Heart right ventricle (tissue), 16 donors: ENCODE results near the gene ACTRT2. TPM values are rescaled to one million over a fixed set of nuclear protein-coding genes. Genes with fewer than 3 reads are reported as not detected.

ENCODE experiments used
- ATAC-seq, 8 donors: fragments of 200-7000 bp; cut with Tn5 transposase; one replicate each; pipeline ENCODE4 v1.9.1; 2020; ENCODE audit warnings: mild to moderate bottlenecking in 8 of 8, moderate library complexity in 8 of 8, moderate number of reproducible peaks in 1 of 8
- DNase-seq, 2 donors: peaks; one replicate each; pipeline ENCODE4 v3.0.0-alpha.2; 2020
- H3K27ac ChIP-seq, 10 donors: fragments of 200-600 bp; sonication (generic) in 2 of 10; one replicate each; pipeline versions ENCODE4 v1.5.0 to v1.8.0; 2020 to 2022; ENCODE audit warnings: mild to moderate bottlenecking in 3 of 10
- H3K27me3 ChIP-seq, 7 donors: fragments of 200-600 bp; one replicate each; pipeline ENCODE4 v1.8.0; 2021 to 2022; ENCODE audit warnings: mild to moderate bottlenecking in 2 of 7
- H3K36me3 ChIP-seq, 9 donors: fragments of 200-600 bp; sonication (generic) in 1 of 9; one replicate each; pipeline versions ENCODE4 v1.5.0 to v1.8.0; 2020 to 2022; ENCODE audit warnings: mild to moderate bottlenecking in 2 of 9
- H3K4me1 ChIP-seq, 9 donors: fragments of 200-600 bp; sonication (generic) in 1 of 9; one replicate each; pipeline versions ENCODE4 v1.5.0 to v1.8.0; 2020 to 2022; ENCODE audit warnings: mild to moderate bottlenecking in 4 of 9
- H3K4me3 ChIP-seq, 10 donors: fragments of 200-600 bp; sonication (generic) in 2 of 10; one replicate each; pipeline versions ENCODE4 v1.5.0 to v1.8.0; 2020 to 2022; ENCODE audit warnings: mild to moderate bottlenecking in 7 of 10, moderate library complexity in 2 of 10
- H3K9me3 ChIP-seq, 11 donors: fragments of 200-600 bp in 10 of 11; sonication (generic) in 2 of 11; one replicate each; pipeline versions ENCODE4 v1.5.0 to v1.8.0; 2013 to 2022; ENCODE audit warnings: mild to moderate bottlenecking in 2 of 11, control low read depth in 1 of 11, moderate library complexity in 1 of 11
- WGBS, 2 donors: extraction: QIAGEN DNeasy Blood & Tissue Kit; methylation state at CpG; one replicate each; pipeline ENCODE4 v1.1.7; 2013; ENCODE audit warnings: inconsistent platforms in 1 of 2; 5-methylcytosine and 5-hydroxymethylcytosine counted together
- intact Hi-C, 10 donors: fragments of 100-400 bp; cut with DNase I; formaldehyde crosslinking; loops; one replicate each; pipeline versions ENCODE4 v1.11.1 to v1.14.2; 2022
- polyA plus RNA-seq, 2 donors: library from polyadenylated mRNA; stranded (reverse); fragments of 200-250 nt; gene quantifications; one replicate each; pipeline ENCODE4 v1.2.3, GENCODE V29; 2013
- total RNA-seq, 10 donors: library from RNA; stranded (reverse); fragmentation: NEBNext Ultra II Directional in 3 of 10; extraction: Animal tissue kit (Norgen Biotek cat#: 25700) in 3 of 10; gene quantifications; one replicate each; pipeline versions ENCODE4 v1.2.1 to v1.2.4, GENCODE V29; 2021 to 2023
- TF ChIP-seq, protein P1 (sequence below), 9 donors: fragments of 200-600 bp; sonication (generic) in 2 of 9; IDR thresholded peaks; one replicate each; pipeline versions ENCODE4 v1.5.0 to v1.8.0; 2021 to 2022; ENCODE audit warnings: antibody characterized with exemption in 9 of 9, mild to moderate bottlenecking in 5 of 9, moderate library complexity in 1 of 9
- donor health status: Arrhythmogenic right ventricular cardiomyopathy.
- donor health status: ischemic (EF 13 %, LVEDD 7.1; RV severe dilation, severe dysfunction).
- donor health status: healthy with polysubstance abuse.
- donor health status: DM: no; HTN: yes; CAD: no.
- donor health status: DM: no; HTN: no; CAD: no.
- donor health status: ischemic (EF 25% LVEDD 6.9; RV normal size, moderate dysfunction).
- donor health status: ischemic (EF 25% LVEDD 5.7; RV mildly dilated, moderate dysfunction).
- donor health status: healthy.
- donor health status: DM: yes; HTN: yes; CAD: no.
- donor health status: Ischemic cardiomyopathy.
- donor health status: ischemic (EF 35%, LVEDD 5.7; RV mildly dilated, moderate dysfunction).
- donor health status: nonischemic (EF 11% LVEDD 7.7; RV severe dilation, severe dysfunction).
- donor health status: DM: yes; HTN: yes; CAD: no.
- donor health status: PGD.
- donor health status: ischemic (EF 29% LVEDD 5.4; RV normal size, mild dysfunction).
- donor health status: nonischemic (EF 23%, LVEDD 6.1; RV moderate dilation, normal function).

ACTRT2 gene
- total and polyA plus RNA-seq, 12 donors, result not detected

DNA sequence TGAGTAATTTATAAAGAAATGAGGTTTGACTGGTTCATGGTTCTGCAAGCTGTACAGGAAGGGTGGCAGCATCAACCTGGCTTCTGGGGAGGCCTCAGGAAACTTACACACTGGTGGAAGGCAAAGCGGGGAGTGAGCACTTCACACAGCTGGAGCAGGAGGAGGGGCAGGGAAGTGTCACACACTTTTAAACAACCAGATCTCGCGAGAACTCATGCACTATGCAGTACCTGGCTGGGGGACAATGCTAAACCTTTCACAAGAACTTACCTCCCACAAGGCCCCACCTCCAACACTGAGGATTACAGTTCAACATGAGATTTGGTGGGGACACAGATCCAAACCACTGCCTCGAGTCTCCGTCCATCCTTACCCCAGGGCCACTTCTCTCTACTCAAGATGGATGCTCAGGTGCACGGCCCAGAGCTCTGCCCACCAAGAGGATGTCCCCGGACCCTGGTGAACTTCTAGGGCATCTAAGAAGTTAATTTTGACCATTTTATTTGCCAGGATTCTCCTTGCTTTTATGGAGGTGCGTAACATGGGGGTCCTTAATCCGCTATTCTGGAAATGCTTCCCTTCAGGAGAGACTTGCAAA is 22.7 kb upstream of the ACTRT2 start:
- DNase-seq, result no peak
- WGBS, 2 donors, result 85 to 87% methylated on average over 9 of the region's 9 CpGs
- no peak for ATAC-seq

DNA sequence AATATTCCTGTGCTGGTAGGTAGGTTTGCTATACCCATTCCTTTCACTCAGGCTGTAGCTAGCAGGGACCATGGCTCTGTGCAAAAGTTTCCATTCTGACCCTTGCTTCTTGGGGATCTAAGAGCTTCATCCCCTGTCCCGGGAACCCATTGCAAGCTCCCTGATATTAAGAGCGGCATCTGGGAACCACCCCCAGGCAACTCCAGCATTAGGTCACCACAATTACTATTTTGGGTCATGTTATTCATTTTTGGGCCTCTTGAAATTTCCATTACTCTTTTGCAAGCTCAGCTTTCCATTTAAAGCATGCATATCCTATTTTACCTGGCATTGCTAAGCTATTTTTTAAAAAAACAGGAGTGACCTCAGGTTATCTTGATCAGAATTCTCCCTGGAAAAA is 22.1 kb upstream of the ACTRT2 start:
- Histone ChIP-seq H3K27me3 (peaks cover 0 to 49% (median 11%) of the 10 kb centered on the region in 7 donors), H3K36me3 (no peaks in the 10 kb centered on the region), H3K9me3 (peaks cover 0 to 27% (median 11%) of the 10 kb centered on the region in 11 donors), H3K4me1 (no peaks in the 10 kb centered on the region), H3K4me3 (no peak overlapping the region), H3K27ac (no peak overlapping the region)
- WGBS, 2 donors, result 73 to 77% methylated on average over 2 of the region's 2 CpGs
- intact Hi-C loops, result no loop called here
- TF ChIP-seq, protein P1, sequence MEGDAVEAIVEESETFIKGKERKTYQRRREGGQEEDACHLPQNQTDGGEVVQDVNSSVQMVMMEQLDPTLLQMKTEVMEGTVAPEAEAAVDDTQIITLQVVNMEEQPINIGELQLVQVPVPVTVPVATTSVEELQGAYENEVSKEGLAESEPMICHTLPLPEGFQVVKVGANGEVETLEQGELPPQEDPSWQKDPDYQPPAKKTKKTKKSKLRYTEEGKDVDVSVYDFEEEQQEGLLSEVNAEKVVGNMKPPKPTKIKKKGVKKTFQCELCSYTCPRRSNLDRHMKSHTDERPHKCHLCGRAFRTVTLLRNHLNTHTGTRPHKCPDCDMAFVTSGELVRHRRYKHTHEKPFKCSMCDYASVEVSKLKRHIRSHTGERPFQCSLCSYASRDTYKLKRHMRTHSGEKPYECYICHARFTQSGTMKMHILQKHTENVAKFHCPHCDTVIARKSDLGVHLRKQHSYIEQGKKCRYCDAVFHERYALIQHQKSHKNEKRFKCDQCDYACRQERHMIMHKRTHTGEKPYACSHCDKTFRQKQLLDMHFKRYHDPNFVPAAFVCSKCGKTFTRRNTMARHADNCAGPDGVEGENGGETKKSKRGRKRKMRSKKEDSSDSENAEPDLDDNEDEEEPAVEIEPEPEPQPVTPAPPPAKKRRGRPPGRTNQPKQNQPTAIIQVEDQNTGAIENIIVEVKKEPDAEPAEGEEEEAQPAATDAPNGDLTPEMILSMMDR (IDR thresholded peaks at IDR 0.05), result no peak
- ATAC-seq, result no peak
- no peak for DNase-seq

More for the DNA sequence above, 22.7 kb upstream of the ACTRT2 start:
- H3K4me3 ChIP-seq, result no peak overlapping the region
- H3K36me3 ChIP-seq, result no peaks in the 10 kb centered on the region
- H3K9me3 ChIP-seq, result peaks cover 0 to 32% (median 14%) of the 10 kb centered on the region in 11 donors
- intact Hi-C loops, result no loop called here
- TF ChIP-seq, protein P1 (IDR thresholded peaks at IDR 0.05), result no peak
- no peaks in the 10 kb centered on the region for H3K4me1 ChIP-seq
- no peak overlapping the region for H3K27ac ChIP-seq
- H3K27me3 ChIP-seq, result peaks cover 0 to 44% (median 8%) of the 10 kb centered on the region in 7 donors

DNA sequence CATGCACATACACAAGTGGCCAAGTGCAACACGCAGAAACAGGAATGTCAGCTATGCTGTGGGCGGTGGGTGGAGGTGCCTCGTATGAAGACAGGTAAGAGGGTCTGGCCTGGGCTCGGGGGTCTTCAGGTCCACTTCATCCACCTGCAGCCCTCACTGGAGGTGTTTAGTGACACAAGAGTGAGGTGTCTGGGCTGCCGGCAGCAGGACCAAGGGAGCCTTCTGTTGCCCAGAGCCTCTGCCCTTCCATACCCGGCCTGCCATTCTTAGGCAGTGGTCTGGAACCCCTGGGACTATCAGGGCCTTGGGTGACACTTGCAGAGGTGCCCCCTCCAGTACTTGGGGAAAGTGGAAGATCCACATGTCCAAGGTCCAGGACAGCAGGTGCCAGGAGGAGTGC is 21.7 kb upstream of the ACTRT2 start:
- Histone ChIP-seq H3K4me1 (no peaks in the 10 kb centered on the region), H3K9me3 (peaks cover 0 to 22% (median 6%) of the 10 kb centered on the region in 11 donors), H3K27me3 (peaks cover 0 to 52% (median 15%) of the 10 kb centered on the region in 7 donors), H3K4me3 (no peak overlapping the region), H3K27ac (no peak overlapping the region), H3K36me3 (no peaks in the 10 kb centered on the region)
- intact Hi-C loops, result no loop called here
- ATAC-seq (no peak), DNase-seq (no peak)
- TF ChIP-seq, protein P1 (IDR thresholded peaks at IDR 0.05), result no peak
- WGBS, 2 donors, result 54 to 64% methylated on average over 6 of the region's 6 CpGs

DNA sequence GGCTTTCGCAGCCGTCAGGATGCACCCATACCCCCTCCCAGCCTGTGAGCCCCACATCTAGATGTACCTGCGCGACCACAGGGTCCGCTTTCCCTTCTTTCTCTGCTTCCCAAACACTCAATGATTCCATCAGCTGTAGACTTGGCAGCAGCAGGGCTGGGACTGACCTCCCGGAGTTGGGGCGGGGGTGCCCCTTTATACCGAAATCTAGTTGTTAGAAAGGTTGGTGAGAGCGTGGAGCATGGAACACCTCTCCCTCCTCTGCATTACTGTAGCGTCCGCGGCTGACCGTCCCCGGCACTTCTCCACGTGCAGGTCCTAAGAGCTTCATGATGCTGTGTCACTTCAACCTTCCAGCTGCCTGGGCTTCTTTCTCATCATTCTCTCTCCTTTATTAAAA is 21.1 kb upstream of the ACTRT2 start:
- ATAC-seq (no peak), DNase-seq (no peak)
- WGBS, 2 donors, result 89% methylated on average over 15 of the region's 15 CpGs
- peaks cover 0 to 16% (median 3%) of the 10 kb centered on the region in 11 donors for H3K9me3 ChIP-seq
- H3K4me3 ChIP-seq, result no peak overlapping the region
- peaks cover 0 to 56% (median 18%) of the 10 kb centered on the region in 7 donors for H3K27me3 ChIP-seq
- no peak overlapping the region for H3K27ac ChIP-seq
- H3K36me3 ChIP-seq, result no peaks in the 10 kb centered on the region
- no peaks in the 10 kb centered on the region for H3K4me1 ChIP-seq
- TF ChIP-seq, protein P1 (IDR thresholded peaks at IDR 0.05), result no peak
- intact Hi-C loops, result no loop called here
